HUES64 (cell line): ENCODE measurements around the gene CENPQ.
A peak's percentile ranks its signal among the peaks of the same experiment; 100 is the strongest.
"Not testable (repeated sequence)": the region's sequence is repeated elsewhere in the genome, so short reads cannot be mapped to it uniquely, and the experiment has no call there.

ENCODE experiments used
- H3K27ac ChIP-seq: 2 replicates; pipeline ENCODE4 v1.7.0; 2013; ENCODE audit warnings: low read depth, low read length, inconsistent platforms
- H3K27me3 ChIP-seq: 2 replicates; pipeline ENCODE4 v1.6.1; 2013; ENCODE audit warnings: mild to moderate bottlenecking, low read length; ENCODE audit not compliant: insufficient read depth
- H3K36me3 ChIP-seq: 2 replicates; pipeline ENCODE4 v1.6.1; 2013; ENCODE audit warnings: mild to moderate bottlenecking, low read length; ENCODE audit not compliant: insufficient read depth
- H3K4me1 ChIP-seq: 2 replicates; pipeline ENCODE4 v1.6.1; 2013; ENCODE audit warnings: mild to moderate bottlenecking, low read length, moderate library complexity; ENCODE audit not compliant: insufficient read depth
- H3K4me3 ChIP-seq: 2 replicates; pipeline ENCODE4 v1.5.1; 2013; ENCODE audit warnings: mild to moderate bottlenecking, low read length, moderate library complexity
- H3K9ac ChIP-seq: 2 replicates; pipeline ENCODE4 v1.6.1; 2013; ENCODE audit warnings: mild to moderate bottlenecking, low read depth, low read length
- H3K9me3 ChIP-seq: 2 replicates; pipeline ENCODE4 v1.6.1; 2013; ENCODE audit warnings: low read depth, low read length; ENCODE audit not compliant: insufficient read depth
- WGBS: fragments of 150-250, 120-280 bp; methylation state at CpG from one replicate; pipeline ENCODE4 v1.1.7; 2013; ENCODE audit warnings: missing lambda C conversion rate; 5-methylcytosine and 5-hydroxymethylcytosine counted together

CENPQ gene

GRCh38 chr6:49463612-49463967 lies 420 bp downstream of the CENPQ start:
- Histone ChIP-seq H3K36me3 (no peaks in the 10 kb centered on the region), H3K27ac (peak overlapping the region; percentile 85), H3K27me3 (no peaks in the 10 kb centered on the region), H3K9ac (peak overlapping the region; percentile 96), H3K4me1 (0 out of 2 replicates have a peak, but pooled peaks cover 7% of the 10 kb centered on the region), H3K4me3 (peak overlapping the region; percentile 91), H3K9me3 (no peaks in the 10 kb centered on the region)
- 0% methylated on average over 3 of the region's 4 CpGs for WGBS

- no peaks in the 10 kb centered on the region; the same call in 1 of the 2 replicates for H3K36me3 ChIP-seq
- WGBS, result 81% methylated on average over 2 of the region's 2 CpGs
- H3K27me3 ChIP-seq, result no peaks in the 10 kb centered on the region
- no peaks in the 10 kb centered on the region for H3K9me3 ChIP-seq
- 0 out of 2 replicates have a peak, but pooled peaks cover 7% of the 10 kb centered on the region for H3K4me1 ChIP-seq
- peak overlapping the region; percentile 91 for H3K4me3 ChIP-seq
- no peak overlapping the region for H3K9ac ChIP-seq
- H3K27ac ChIP-seq, result no peak overlapping the region
These were observed 1.5 kb downstream of the CENPQ start for GRCh38 chr6:49464691-49465090.

- H3K27ac ChIP-seq, result no peak overlapping the region
- no peaks in the 10 kb centered on the region for H3K27me3 ChIP-seq
- H3K4me3 ChIP-seq, result no peak overlapping the region
- 95% methylated on average over 9 of the region's 9 CpGs for WGBS
- H3K36me3 ChIP-seq, result peaks cover 26% of the 10 kb centered on the region
- H3K9me3 ChIP-seq, result no peaks in the 10 kb centered on the region
- H3K4me1 ChIP-seq, result 0 out of 2 replicates have a peak, but pooled peaks cover 7% of the 10 kb centered on the region
- H3K9ac ChIP-seq, result no peak overlapping the region
These were observed 4.9 kb downstream of the CENPQ start for GRCh38 chr6:49468042-49468441.

- H3K9ac ChIP-seq, H3K27ac ChIP-seq, H3K27me3 ChIP-seq, H3K4me3 ChIP-seq, H3K4me1 ChIP-seq: not testable (repeated sequence)
- Histone ChIP-seq H3K36me3 (peaks cover 62% of the 10 kb centered on the region), H3K9me3 (peaks cover 19% of the 10 kb centered on the region)
- 100% methylated on average over 2 of the region's 2 CpGs for WGBS
These were observed 13.4 kb downstream of the CENPQ start for GRCh38 chr6:49476564-49476963.

- 92% methylated on average over 3 of the region's 3 CpGs for WGBS
- Histone ChIP-seq H3K9me3 (peaks cover 22% of the 10 kb centered on the region), H3K27me3 (no peaks in the 10 kb centered on the region)
These were observed 16.3 kb downstream of the CENPQ start for GRCh38 chr6:49479308-49479970.

GRCh38 chr6:49481846-49482245 lies 18.7 kb downstream of the CENPQ start:
- peaks cover 70% of the 10 kb centered on the region for H3K36me3 ChIP-seq
- H3K27ac ChIP-seq, H3K4me1 ChIP-seq, H3K27me3 ChIP-seq, H3K9ac ChIP-seq, H3K4me3 ChIP-seq: not testable (repeated sequence)
- WGBS, result 98% methylated on average over 19 of the region's 22 CpGs
- peaks cover 22% of the 10 kb centered on the region for H3K9me3 ChIP-seq

More at GRCh38 chr6:49479308-49479970, 16.3 kb downstream of the CENPQ start:
- peaks cover 47% of the 10 kb centered on the region for H3K36me3 ChIP-seq
- H3K4me1 ChIP-seq, result no peaks in the 10 kb centered on the region
- no peak overlapping the region for H3K27ac ChIP-seq
- H3K4me3 ChIP-seq, result no peak overlapping the region
- H3K9ac ChIP-seq, result no peak overlapping the region

- H3K9me3 ChIP-seq, result peaks cover 19% of the 10 kb centered on the region
- peaks cover 70% of the 10 kb centered on the region for H3K36me3 ChIP-seq
These were observed 20.2 kb downstream of the CENPQ start for GRCh38 chr6:49483380-49483779.

GRCh38 chr6:49490633-49491032 lies 27.5 kb downstream of the CENPQ start:
- 96% methylated on average over 3 of the region's 4 CpGs for WGBS
- Histone ChIP-seq H3K27me3 (no peaks in the 10 kb centered on the region), H3K9me3 (no peaks in the 10 kb centered on the region), H3K4me1 (no peaks in the 10 kb centered on the region), H3K36me3 (peaks cover 76% of the 10 kb centered on the region), H3K4me3 (no peak overlapping the region), H3K9ac (no peak overlapping the region), H3K27ac (no peak overlapping the region)

More at GRCh38 chr6:49483380-49483779, 20.2 kb downstream of the CENPQ start:
- WGBS, result 93% methylated on average over 14 of the region's 14 CpGs
- H3K4me3 ChIP-seq, H3K4me1 ChIP-seq, H3K27me3 ChIP-seq, H3K27ac ChIP-seq, H3K9ac ChIP-seq: not testable (repeated sequence)

- no peaks in the 10 kb centered on the region for H3K27me3 ChIP-seq
- no peak overlapping the region for H3K27ac ChIP-seq
- no peak overlapping the region for H3K4me3 ChIP-seq
- peaks cover 19% of the 10 kb centered on the region for H3K36me3 ChIP-seq
- H3K9me3 ChIP-seq, result no peaks in the 10 kb centered on the region
- WGBS, result 96% methylated on average over 2 of the region's 3 CpGs
- no peak overlapping the region for H3K9ac ChIP-seq
- H3K4me1 ChIP-seq, result no peaks in the 10 kb centered on the region
These were observed 34.1 kb downstream of the CENPQ start for GRCh38 chr6:49497304-49497703.

- no peaks in the 10 kb centered on the region for H3K27me3 ChIP-seq
- no peak overlapping the region for H3K9ac ChIP-seq
- H3K36me3 ChIP-seq, result peaks cover 2% of the 10 kb centered on the region; the same call in 1 of the 2 replicates
- no peak overlapping the region for H3K4me3 ChIP-seq
- H3K27ac ChIP-seq, result no peak overlapping the region
- H3K9me3 ChIP-seq, result no peaks in the 10 kb centered on the region
- no peaks in the 10 kb centered on the region for H3K4me1 ChIP-seq
- WGBS, result 92% methylated on average over 1 of the region's 1 CpG
These were observed 36.0 kb downstream of the CENPQ start for GRCh38 chr6:49499126-49499525.

GRCh38 chr6:49499623-49500022 lies 36.5 kb downstream of the CENPQ start, which contains the start of gene GLYATL3:
Gene GLYATL3, plus strand, starts transcription at chr6:49499923. Its CDS starts 12,068 bp downstream, at chr6:49511991.
- Histone ChIP-seq H3K4me3 (no peak within 1 kb of the TSS), H3K36me3 (peaks cover 2% of the 10 kb centered on the region; the same call in 1 of the 2 replicates), H3K27ac (no peak within 1 kb of the TSS), H3K9me3 (no peaks in the 10 kb centered on the region), H3K4me1 (no peaks in the 10 kb centered on the region), H3K27me3 (no peaks in the 10 kb centered on the region), H3K9ac (no peak within 1 kb of the TSS)
- no CpG with 5 or more reads among the region's 2 CpGs for WGBS
